ENCODE results near the gene RBMS3.
A peak's percentile ranks its signal among the peaks of the same experiment; 100 is the strongest.

Gene RBMS3

GRCh38 chr3:29695643-29696198, 414.9 kb downstream of the RBMS3 start:
- H3K27ac ChIP-seq (ENCODE audit: low read depth, low read length): peak overlapping the region; percentile 55
- H3K4me3 ChIP-seq (ENCODE audit: low read length): no peak overlapping the region
- no peak overlapping the region for H3K9ac ChIP-seq (ENCODE audit: low read length)

GRCh38 chr3:29696311-29696710, 415.4 kb downstream of the RBMS3 start:
- peaks cover 25% of the 10 kb centered on the region for H3K4me1 ChIP-seq (ENCODE audit: control insufficient read depth, insufficient read depth, low read length)
- no peaks in the 10 kb centered on the region for H3K27me3 ChIP-seq (ENCODE audit: control insufficient read depth, insufficient read depth, low read length)
- H3K9ac ChIP-seq (ENCODE audit: low read length): no peak overlapping the region
- no peaks in the 10 kb centered on the region for H3K36me3 ChIP-seq (ENCODE audit: control insufficient read depth, insufficient read depth, low read length)
- H3K27ac ChIP-seq (ENCODE audit: low read depth, low read length): peak overlapping the region; percentile 55
- H3K4me3 ChIP-seq (ENCODE audit: low read length): no peak overlapping the region

More at GRCh38 chr3:29695643-29696198, 414.9 kb downstream of the RBMS3 start:
- Histone ChIP-seq H3K36me3 (ENCODE audit: control insufficient read depth, insufficient read depth, low read length) (no peaks in the 10 kb centered on the region), H3K27me3 (ENCODE audit: control insufficient read depth, insufficient read depth, low read length) (no peaks in the 10 kb centered on the region), H3K4me1 (ENCODE audit: control insufficient read depth, insufficient read depth, low read length) (peaks cover 25% of the 10 kb centered on the region)

GRCh38 chr3:29697989-29698388, 417.1 kb downstream of the RBMS3 start:
- H3K27me3 ChIP-seq (ENCODE audit: control insufficient read depth, insufficient read depth, low read length): no peaks in the 10 kb centered on the region
- H3K27ac ChIP-seq (ENCODE audit: low read depth, low read length): no peak overlapping the region
- no peak overlapping the region for H3K9ac ChIP-seq (ENCODE audit: low read length)
- peaks cover 25% of the 10 kb centered on the region for H3K4me1 ChIP-seq (ENCODE audit: control insufficient read depth, insufficient read depth, low read length)
- H3K4me3 ChIP-seq (ENCODE audit: low read length): no peak overlapping the region
- no peaks in the 10 kb centered on the region for H3K36me3 ChIP-seq (ENCODE audit: control insufficient read depth, insufficient read depth, low read length)

- H3K36me3 ChIP-seq (ENCODE audit: control insufficient read depth, insufficient read depth, low read length): no peaks in the 10 kb centered on the region
- H3K27me3 ChIP-seq (ENCODE audit: control insufficient read depth, insufficient read depth, low read length): no peaks in the 10 kb centered on the region
- peaks cover 14% of the 10 kb centered on the region for H3K4me1 ChIP-seq (ENCODE audit: control insufficient read depth, insufficient read depth, low read length)
- H3K9ac ChIP-seq (ENCODE audit: low read length): no peak overlapping the region
- H3K27ac ChIP-seq (ENCODE audit: low read depth, low read length): no peak overlapping the region
- H3K4me3 ChIP-seq (ENCODE audit: low read length): no peak overlapping the region
Observed at GRCh38 chr3:29700256-29700655, 419.4 kb downstream of the RBMS3 start.

- Histone ChIP-seq H3K4me3 (ENCODE audit: low read length) (no peak overlapping the region), H3K4me1 (ENCODE audit: control insufficient read depth, insufficient read depth, low read length) (peaks cover 2% of the 10 kb centered on the region)
Observed at GRCh38 chr3:29701326-29701983, 420.6 kb downstream of the RBMS3 start.

GRCh38 chr3:29705906-29706844, 425.3 kb downstream of the RBMS3 start:
- H3K27ac ChIP-seq (ENCODE audit: low read depth, low read length): no peak overlapping the region
- H3K9ac ChIP-seq (ENCODE audit: low read length): no peak overlapping the region
- H3K4me1 ChIP-seq (ENCODE audit: control insufficient read depth, insufficient read depth, low read length): no peaks in the 10 kb centered on the region
- no peaks in the 10 kb centered on the region for H3K27me3 ChIP-seq (ENCODE audit: control insufficient read depth, insufficient read depth, low read length)
- no peaks in the 10 kb centered on the region for H3K36me3 ChIP-seq (ENCODE audit: control insufficient read depth, insufficient read depth, low read length)
- no peak overlapping the region for H3K4me3 ChIP-seq (ENCODE audit: low read length)

More at GRCh38 chr3:29701326-29701983, 420.6 kb downstream of the RBMS3 start:
- Histone ChIP-seq H3K9ac (ENCODE audit: low read length) (no peak overlapping the region), H3K27ac (ENCODE audit: low read depth, low read length) (no peak overlapping the region), H3K36me3 (ENCODE audit: control insufficient read depth, insufficient read depth, low read length) (no peaks in the 10 kb centered on the region), H3K27me3 (ENCODE audit: control insufficient read depth, insufficient read depth, low read length) (no peaks in the 10 kb centered on the region)

- H3K4me1 ChIP-seq (ENCODE audit: control insufficient read depth, insufficient read depth, low read length): no peaks in the 10 kb centered on the region
- no peak overlapping the region for H3K9ac ChIP-seq (ENCODE audit: low read length)
- no peaks in the 10 kb centered on the region for H3K27me3 ChIP-seq (ENCODE audit: control insufficient read depth, insufficient read depth, low read length)
- no peak overlapping the region for H3K27ac ChIP-seq (ENCODE audit: low read depth, low read length)
- no peak overlapping the region for H3K4me3 ChIP-seq (ENCODE audit: low read length)
- H3K36me3 ChIP-seq (ENCODE audit: control insufficient read depth, insufficient read depth, low read length): no peaks in the 10 kb centered on the region
Observed at GRCh38 chr3:29708884-29709283, 428.0 kb downstream of the RBMS3 start.

GRCh38 chr3:29711255-29711771, 430.4 kb downstream of the RBMS3 start:
- Histone ChIP-seq H3K27me3 (ENCODE audit: control insufficient read depth, insufficient read depth, low read length) (no peaks in the 10 kb centered on the region), H3K9ac (ENCODE audit: low read length) (no peak overlapping the region), H3K36me3 (ENCODE audit: control insufficient read depth, insufficient read depth, low read length) (no peaks in the 10 kb centered on the region), H3K4me3 (ENCODE audit: low read length) (no peak overlapping the region), H3K4me1 (ENCODE audit: control insufficient read depth, insufficient read depth, low read length) (no peaks in the 10 kb centered on the region), H3K27ac (ENCODE audit: low read depth, low read length) (no peak overlapping the region)

GRCh38 chr3:29716213-29716612, 435.3 kb downstream of the RBMS3 start:
- Histone ChIP-seq H3K9ac (ENCODE audit: low read length) (no peak overlapping the region), H3K27me3 (ENCODE audit: control insufficient read depth, insufficient read depth, low read length) (no peaks in the 10 kb centered on the region), H3K4me3 (ENCODE audit: low read length) (no peak overlapping the region), H3K36me3 (ENCODE audit: control insufficient read depth, insufficient read depth, low read length) (no peaks in the 10 kb centered on the region), H3K27ac (ENCODE audit: low read depth, low read length) (no peak overlapping the region), H3K4me1 (ENCODE audit: control insufficient read depth, insufficient read depth, low read length) (no peaks in the 10 kb centered on the region)

GRCh38 chr3:29718661-29719065, 437.8 kb downstream of the RBMS3 start:
- H3K27me3 ChIP-seq (ENCODE audit: control insufficient read depth, insufficient read depth, low read length): no peaks in the 10 kb centered on the region
- H3K4me3 ChIP-seq (ENCODE audit: low read length): no peak overlapping the region
- no peak overlapping the region for H3K27ac ChIP-seq (ENCODE audit: low read depth, low read length)
- no peaks in the 10 kb centered on the region for H3K36me3 ChIP-seq (ENCODE audit: control insufficient read depth, insufficient read depth, low read length)
- no peak overlapping the region for H3K9ac ChIP-seq (ENCODE audit: low read length)
- H3K4me1 ChIP-seq (ENCODE audit: control insufficient read depth, insufficient read depth, low read length): no peaks in the 10 kb centered on the region

- Histone ChIP-seq H3K4me1 (ENCODE audit: control insufficient read depth, insufficient read depth, low read length) (no peaks in the 10 kb centered on the region), H3K9ac (ENCODE audit: low read length) (no peak overlapping the region), H3K27me3 (ENCODE audit: control insufficient read depth, insufficient read depth, low read length) (no peaks in the 10 kb centered on the region), H3K4me3 (ENCODE audit: low read length) (no peak overlapping the region), H3K36me3 (ENCODE audit: control insufficient read depth, insufficient read depth, low read length) (no peaks in the 10 kb centered on the region), H3K27ac (ENCODE audit: low read depth, low read length) (no peak overlapping the region)
Observed at GRCh38 chr3:29720665-29721064, 439.8 kb downstream of the RBMS3 start.

GRCh38 chr3:29721789-29722188, 440.9 kb downstream of the RBMS3 start:
- H3K9ac ChIP-seq (ENCODE audit: low read length): no peak overlapping the region
- no peak overlapping the region for H3K4me3 ChIP-seq (ENCODE audit: low read length)
- H3K27ac ChIP-seq (ENCODE audit: low read depth, low read length): no peak overlapping the region
- H3K27me3 ChIP-seq (ENCODE audit: control insufficient read depth, insufficient read depth, low read length): no peaks in the 10 kb centered on the region
- H3K36me3 ChIP-seq (ENCODE audit: control insufficient read depth, insufficient read depth, low read length): no peaks in the 10 kb centered on the region
- no peaks in the 10 kb centered on the region for H3K4me1 ChIP-seq (ENCODE audit: control insufficient read depth, insufficient read depth, low read length)
